Aorta (tissue), 5 donors: ENCODE data around the gene SPAAR. TPM values are rescaled to one million over a fixed set of nuclear protein-coding genes. Genes with fewer than 3 reads are reported as not detected.
A peak's percentile ranks its signal among the peaks of the same experiment; 100 is the strongest.

Experiments
- ATAC-seq: fragments of 200-7000 bp; cut with Tn5 transposase; one replicate; pipeline ENCODE4 v1.9.1; 2022; ENCODE audit warnings: moderate library complexity; ENCODE audit not compliant: low FRiP score
- DNase-seq, 2 donors: peaks; one replicate each; pipeline ENCODE4 v3.0.0-alpha.2; 2020
- H3K27ac ChIP-seq, 2 donors: one replicate each; pipeline ENCODE4 v1.5.1; 2013; ENCODE audit warnings: low read length in 2 of 2, mild to moderate bottlenecking in 2 of 2, moderate library complexity in 2 of 2, control low read depth in 1 of 2, inconsistent platforms in 1 of 2, low read depth in 1 of 2
- H3K27me3 ChIP-seq, 2 donors: one replicate each; pipeline ENCODE4 v1.6.1; 2013; ENCODE audit warnings: control low read depth in 1 of 2, low read length in 1 of 2, mild to moderate bottlenecking in 1 of 2, moderate library complexity in 1 of 2; ENCODE audit not compliant: insufficient read depth in 2 of 2, control insufficient read depth in 1 of 2
- H3K36me3 ChIP-seq, 2 donors: one replicate each; pipeline ENCODE4 v1.6.1; 2013; ENCODE audit warnings: control low read depth in 1 of 2, low read length in 1 of 2, mild to moderate bottlenecking in 1 of 2; ENCODE audit not compliant: insufficient read depth in 2 of 2, control insufficient read depth in 1 of 2
- H3K4me1 ChIP-seq, 2 donors: one replicate each; pipeline ENCODE4 v1.6.1; 2013; ENCODE audit warnings: low read length in 2 of 2, control low read depth in 1 of 2, mild to moderate bottlenecking in 1 of 2, moderate library complexity in 1 of 2; ENCODE audit not compliant: insufficient read depth in 2 of 2, control insufficient read depth in 1 of 2
- H3K4me3 ChIP-seq, 2 donors: one replicate each; pipeline ENCODE4 v1.5.1; 2013; ENCODE audit warnings: low read length in 2 of 2, control low read depth in 1 of 2, mild to moderate bottlenecking in 1 of 2
- H3K9me3 ChIP-seq: one replicate; pipeline ENCODE4 v1.6.1; 2013; ENCODE audit warnings: mild to moderate bottlenecking, low read length; ENCODE audit not compliant: control insufficient read depth
- WGBS, 2 donors: extraction: QIAGEN DNeasy Blood & Tissue Kit; methylation state at CpG; one replicate each; pipeline ENCODE4 v1.1.7; 2013; 5-methylcytosine and 5-hydroxymethylcytosine counted together
- intact Hi-C, 2 donors: fragments of 100-400 bp; cut with DNase I; formaldehyde crosslinking; loops; one replicate each; pipeline versions ENCODE4 v1.14.2 to v1.15.0; 2022
- long read RNA-seq, 2 donors: library from polyadenylated mRNA; unstranded; transcript quantifications; one replicate each; pipeline ENCODE4 v2.0.0, GENCODE V29; 2020 to 2021
- polyA plus RNA-seq, 2 donors: library from polyadenylated mRNA; stranded (reverse); fragments of 200-250 nt; gene quantifications; one replicate each; pipeline ENCODE4 v1.2.3, GENCODE V29; 2013
- total RNA-seq, 2 donors: library from RNA; stranded (reverse); fragmentation: NEBNext Ultra II Directional; extraction: Animal tissue kit (Norgen Biotek cat#: 25700); gene quantifications; one replicate each; pipeline ENCODE4 v1.2.1, GENCODE V29; 2021
- donor health status: healthy with polysubstance abuse.
- donor health status: Bipolar disorder and iron deficiency.
- donor health status: DM: no; HTN: no; CAD: no.
- donor health status: DM: no; HTN: no; CAD: no.
- donor health status: DM: yes; HTN: yes; CAD: no.

The SPAAR gene
- total RNA-seq, result 1 to 10 TPM; 4.0 to 4.5 TPM
- polyA plus RNA-seq, result under 1 TPM in 1 of 2 donors, not detected in 1; 0.82 TPM
- long read RNA-seq, donor 1, transcript SPAAR-202 (2 exons, 1,612 nt), result major isoform, 9 of 18 reads
- long read RNA-seq, donor 1, transcript SPAAR-203 (1 exons, 1,538 nt), result minor isoform, 7 of 18 reads
- long read RNA-seq, donor 1, partial matches to known transcripts, result 0 of 18 reads
- long read RNA-seq, donor 1, other reads (novel, unspliced or antisense), result 2 of 18 reads
- long read RNA-seq, donor 2, partial matches to known transcripts, result 0 of 2 reads
- long read RNA-seq, donor 2, other reads (novel, unspliced or antisense), result 1 of 2 reads

GRCh38 chr9:35909274-35909673, at the start of gene SPAAR:
SPAAR (plus strand) TSS chr9:35909490; CDS start chr9:35910464, 974 bp downstream.
- H3K4me1 ChIP-seq, result peaks cover 0 to 12% of the 10 kb centered on the region in 2 donors
- intact Hi-C loops, result no loop called here
- H3K27me3 ChIP-seq, result no peaks in the 10 kb centered on the region
- ATAC-seq (no peak), DNase-seq (no peak)
- 77 to 80% methylated on average over 11 of the region's 11 CpGs for WGBS, 2 donors
- H3K9me3 ChIP-seq, result no peaks in the 10 kb centered on the region
- H3K27ac ChIP-seq, result peak within 1 kb of the TSS; percentile 88 to 95
- H3K4me3 ChIP-seq, result no peak within 1 kb of the TSS
- H3K36me3 ChIP-seq, result no peaks in the 10 kb centered on the region

DNA sequence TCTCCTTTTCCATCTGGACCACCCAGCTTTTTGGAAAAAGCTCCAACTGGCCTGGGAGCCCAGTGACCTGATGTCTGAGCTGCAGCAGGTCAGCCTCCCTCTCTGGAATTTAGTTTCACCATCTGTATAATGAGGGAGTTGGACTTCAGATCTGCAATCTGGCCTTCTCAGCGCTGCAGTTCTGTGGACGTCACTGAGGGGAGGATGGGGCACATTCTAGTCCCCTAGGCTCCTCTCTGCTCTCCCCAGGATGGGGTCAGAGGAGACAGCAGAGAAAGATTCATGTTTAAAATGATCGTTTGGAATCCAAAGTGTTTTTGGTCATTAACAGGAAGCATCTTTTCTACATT, 49.3 kb upstream of the SPAAR start:
- WGBS, 2 donors, result 37 to 52% methylated on average over 3 of the region's 3 CpGs
- no peak overlapping the region for H3K27ac ChIP-seq
- no peak overlapping the region for H3K4me3 ChIP-seq
- ATAC-seq (no peak), DNase-seq (no peak)
- no peaks in the 10 kb centered on the region for H3K9me3 ChIP-seq
- H3K27me3 ChIP-seq, result no peaks in the 10 kb centered on the region
- intact Hi-C loops, result no loop called here
- H3K4me1 ChIP-seq, result no peaks in the 10 kb centered on the region
- no peaks in the 10 kb centered on the region for H3K36me3 ChIP-seq

- Histone ChIP-seq H3K4me1 (no peaks in the 10 kb centered on the region), H3K27ac (no peak overlapping the region), H3K27me3 (no peaks in the 10 kb centered on the region), H3K36me3 (no peaks in the 10 kb centered on the region), H3K4me3 (no peak overlapping the region), H3K9me3 (no peaks in the 10 kb centered on the region)
- ATAC-seq (no peak), DNase-seq (no peak)
- intact Hi-C loops, result no loop called here
- 62% methylated on average over 12 of the region's 12 CpGs for WGBS, 2 donors
These were observed 48.0 kb upstream of the SPAAR start for GRCh38 chr9:35861161-35861897.

- Histone ChIP-seq H3K36me3 (no peaks in the 10 kb centered on the region), H3K9me3 (no peaks in the 10 kb centered on the region), H3K4me1 (no peaks in the 10 kb centered on the region), H3K27ac (no peak overlapping the region), H3K27me3 (no peaks in the 10 kb centered on the region), H3K4me3 (no peak overlapping the region)
- ATAC-seq (peak; percentile 7), DNase-seq (no peak)
- intact Hi-C loops, result no loop called here
- WGBS, 2 donors, result 88 to 92% methylated on average over 4 of the region's 4 CpGs
These were observed 47.0 kb upstream of the SPAAR start for GRCh38 chr9:35862328-35862727.

DNA sequence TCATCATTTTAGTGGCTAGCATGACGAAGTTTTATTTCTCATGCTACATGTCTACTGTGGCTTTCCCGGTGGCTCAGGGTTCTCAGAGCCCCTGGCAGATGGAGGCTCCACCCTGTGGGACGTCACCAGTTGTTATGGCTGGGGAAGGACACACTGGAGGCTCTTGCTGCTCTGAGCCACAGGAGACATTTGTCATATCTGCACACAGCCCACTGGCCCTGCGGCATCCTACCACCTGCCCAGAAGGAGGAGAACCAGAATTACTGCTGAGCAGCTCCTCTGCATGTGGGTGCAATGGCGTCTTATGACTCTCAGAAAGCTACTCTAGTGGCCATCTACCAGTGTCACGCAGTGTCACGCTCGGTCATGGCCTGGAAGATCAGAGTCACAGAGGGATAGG, 45.7 kb upstream of the SPAAR start:
- WGBS, 2 donors, result 69 to 71% methylated on average over 8 of the region's 8 CpGs
- Histone ChIP-seq H3K4me1 (no peaks in the 10 kb centered on the region), H3K4me3 (no peak overlapping the region), H3K27me3 (no peaks in the 10 kb centered on the region), H3K27ac (no peak overlapping the region), H3K9me3 (no peaks in the 10 kb centered on the region), H3K36me3 (no peaks in the 10 kb centered on the region)
- no peak for ATAC-seq
- intact Hi-C loops, result no loop called here
- DNase-seq, result no peak

GRCh38 chr9:35864695-35865255, 44.5 kb upstream of the SPAAR start:
- Histone ChIP-seq H3K27ac (no peak overlapping the region), H3K4me3 (no peak overlapping the region), H3K4me1 (no peaks in the 10 kb centered on the region), H3K27me3 (no peaks in the 10 kb centered on the region), H3K36me3 (no peaks in the 10 kb centered on the region), H3K9me3 (no peaks in the 10 kb centered on the region)
- DNase-seq (no peak), ATAC-seq (no peak)
- intact Hi-C loops, result no loop called here
- WGBS, 2 donors, result 80 to 86% methylated on average over 8 of the region's 8 CpGs

DNA sequence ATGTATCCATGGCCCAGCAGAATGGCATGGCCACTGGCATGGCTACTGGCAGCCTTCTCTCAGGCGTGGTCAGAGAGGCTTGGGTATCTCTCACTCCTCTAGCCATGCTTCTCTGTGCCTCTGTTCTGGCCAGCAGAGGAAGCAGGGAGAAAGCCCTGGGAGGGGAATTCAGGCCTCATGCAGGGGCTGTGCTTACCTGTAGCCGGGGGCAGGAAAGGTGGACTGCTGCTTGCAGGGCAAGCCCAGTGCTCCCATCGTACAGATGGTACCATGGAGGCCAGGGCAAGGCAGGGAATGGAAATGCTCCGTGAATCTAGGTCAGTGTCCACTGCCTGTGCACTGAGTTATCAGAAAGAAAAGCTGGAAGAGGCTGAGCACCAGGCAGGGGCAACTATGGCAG, 41.8 kb upstream of the SPAAR start:
- Histone ChIP-seq H3K4me1 (no peaks in the 10 kb centered on the region), H3K27ac (no peak overlapping the region), H3K27me3 (no peaks in the 10 kb centered on the region), H3K4me3 (no peak overlapping the region), H3K36me3 (no peaks in the 10 kb centered on the region), H3K9me3 (no peaks in the 10 kb centered on the region)
- DNase-seq (no peak), ATAC-seq (no peak)
- intact Hi-C loops, result no loop called here
- whole genome bisulfite sequencing, 2 donors, result 92 to 96% methylated on average over 4 of the region's 4 CpGs

DNA sequence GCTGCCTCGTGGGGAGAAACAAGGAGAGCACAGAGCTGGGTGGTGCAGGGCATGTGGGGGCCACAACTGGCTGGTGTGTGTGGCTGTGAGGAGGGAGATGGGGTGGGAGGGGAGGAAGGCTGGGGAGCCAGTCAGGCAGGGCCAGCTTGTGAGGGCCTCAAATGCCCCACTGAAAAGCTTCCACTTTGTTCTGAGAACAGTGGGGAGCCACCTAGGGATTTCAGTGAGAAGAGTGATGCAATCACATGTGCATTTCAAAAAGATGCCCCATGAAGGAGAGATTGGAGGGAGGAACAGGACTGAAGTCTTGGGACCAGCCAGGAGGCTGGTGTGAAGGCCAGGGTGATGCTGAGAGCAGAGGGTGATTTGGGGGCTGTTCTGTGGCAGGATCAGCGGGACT, 40.4 kb upstream of the SPAAR start:
- Histone ChIP-seq H3K4me1 (no peaks in the 10 kb centered on the region), H3K9me3 (no peaks in the 10 kb centered on the region), H3K27ac (no peak overlapping the region), H3K4me3 (no peak overlapping the region), H3K36me3 (no peaks in the 10 kb centered on the region), H3K27me3 (no peaks in the 10 kb centered on the region)
- peak in 1 of 2 donors; percentile 25 for DNase-seq
- 83% methylated on average over 2 of the region's 2 CpGs for WGBS, 2 donors
- no peak for ATAC-seq
- intact Hi-C loops, result no loop called here
